HepG2 (cell line): ENCODE data around the gene SUN1. TPM values are rescaled to one million over a fixed set of nuclear protein-coding genes. Genes with fewer than 3 reads are reported as not detected.
A peak's percentile ranks its signal among the peaks of the same experiment; 100 is the strongest.

Source experiments
- ATAC-seq: fragments of 200-7000 bp; cut with Tn5 transposase; 3 replicates; pipeline ENCODE4 v1.9.1; 2020; ENCODE audit warnings: mild to moderate bottlenecking, moderate library complexity
- BruUV-seq: library from RNA; stranded (reverse); fragments of 400-500 nt; replicated peaks from 2 replicates; lab custom pipeline; 2021; lab: Mats Ljungman, UMichigan
- CTCF ChIA-PET: fragments of 300-600 bp; formaldehyde crosslinking; extraction: SDS; loops from one replicate; lab custom pipeline; 2021; ENCODE audit warnings: low total read pairs, inconsistent platforms, low intra/inter-chr PET ratio; lab: Yijun Ruan, JAX
- POLR2A ChIA-PET: fragments of 350-600 bp; sonication (Branson Sonifier 250); formaldehyde crosslinking; loops from one replicate; lab custom pipeline; 2020; ENCODE audit warnings: antibody characterized with exemption, inconsistent platforms; lab: Yijun Ruan, JAX
- DNase-seq: peaks from one replicate; pipeline ENCODE4 v3.0.0-alpha.2; 2015; ENCODE audit warnings: low spot score
- FAIRE-seq: peaks from 3 replicates; lab custom pipeline; 2011; peaks lifted over from hg19 to GRCh38; lab: Jason Lieb, UNC
- H2AFZ ChIP-seq: one replicate; pipeline ENCODE4 v1.6.1; 2011; ENCODE audit warnings: low read length, inconsistent platforms
- H3K27ac ChIP-seq: fragments of 300-600 bp; 3 replicates; pipeline ENCODE4 v1.8.0; 2011; ENCODE audit warnings: mixed run types, mild to moderate bottlenecking, mixed read lengths, low read length, inconsistent platforms; ENCODE audit not compliant: insufficient read depth; ENCODE audit errors: extremely low read length
- H3K27me3 ChIP-seq, 2 experiments: fragments of 200-600 bp in 1 of 2; 2 replicates in 1 of 2; 3 replicates in 1 of 2; pipeline versions ENCODE4 v1.6.0 to v1.8.0; 2011; ENCODE audit warnings: low read length in 2 of 2, mild to moderate bottlenecking in 2 of 2, moderate library complexity in 2 of 2, inconsistent platforms in 1 of 2; ENCODE audit not compliant: insufficient read depth in 2 of 2, control insufficient read depth in 1 of 2
- H3K36me3 ChIP-seq, 2 experiments: fragments of 200-600 bp in 1 of 2; replicated peaks in 1 of 2; 2 replicates in 1 of 2; 3 replicates in 1 of 2; pipeline versions ENCODE4 v1.5.1 to v1.8.0; 2011; ENCODE audit warnings: low read length in 2 of 2, inconsistent platforms in 1 of 2; ENCODE audit not compliant: insufficient read depth in 2 of 2, control insufficient read depth in 1 of 2
- H3K4me1 ChIP-seq: 2 replicates; pipeline ENCODE4 v1.5.1; 2012; ENCODE audit warnings: low read length, inconsistent platforms; ENCODE audit not compliant: insufficient read depth
- H3K4me2 ChIP-seq: 2 replicates; pipeline ENCODE4 v1.6.0; 2011; ENCODE audit warnings: low read depth, low read length, inconsistent platforms
- H3K4me3 ChIP-seq, 3 experiments: fragments of 200-600 bp in 1 of 3; sonication (generic), shearing (Covaris generic) in 1 of 3; replicated peaks in 1 of 3; 2 replicates each; pipeline ENCODE4 v1.5.1; 2011 to 2016; ENCODE audit warnings: low read length in 3 of 3, inconsistent platforms in 2 of 3, low read depth in 2 of 3, mild to moderate bottlenecking in 2 of 3, control low read depth in 1 of 3, mixed read lengths in 1 of 3; ENCODE audit not compliant: insufficient read depth in 1 of 3
- H3K79me2 ChIP-seq: one replicate; pipeline ENCODE4 v1.6.1; 2011; ENCODE audit warnings: low read length, inconsistent platforms; ENCODE audit not compliant: insufficient read depth
- H3K9ac ChIP-seq: 2 replicates; pipeline ENCODE4 v1.6.0; 2011; ENCODE audit warnings: mild to moderate bottlenecking, low read depth, low read length, inconsistent platforms; ENCODE audit not compliant: insufficient read depth
- H3K9me3 ChIP-seq: 2 replicates; pipeline ENCODE4 v1.5.1; 2012; ENCODE audit warnings: mild to moderate bottlenecking, low read length
- H4K20me1 ChIP-seq: 2 replicates; pipeline ENCODE4 v1.6.0; 2011; ENCODE audit warnings: inconsistent platforms, mild to moderate bottlenecking, low read length, moderate library complexity; ENCODE audit not compliant: insufficient read depth
- BHLHE40 ChIP-seq: IDR thresholded peaks from 2 replicates; pipeline ENCODE4 v1.6.1; 2011; ENCODE audit warnings: low read length, improper control_type of control experiment
- GLI4 ChIP-seq: sonication (generic); formaldehyde crosslinking; IDR thresholded peaks from 2 replicates; pipeline ENCODE4 v1.5.1; 2020; ENCODE audit warnings: missing genetic modification reagents, mild to moderate bottlenecking, moderate library complexity, borderline replicate concordance
- IKZF4 ChIP-seq: sonication (generic); formaldehyde crosslinking; IDR thresholded peaks from 2 replicates; pipeline ENCODE4 v1.5.1; 2020; ENCODE audit warnings: borderline replicate concordance, mild to moderate bottlenecking, low read depth, missing genetic modification reagents; ENCODE audit errors: not compliant biosample characterization
- MATR3 ChIP-seq: sonication (generic); formaldehyde crosslinking; IDR thresholded peaks from 2 replicates; pipeline ENCODE4 v1.4.0; 2020; ENCODE audit warnings: missing genetic modification reagents
- NR2C2 ChIP-seq: sonication (generic); formaldehyde crosslinking; IDR thresholded peaks from 2 replicates; pipeline ENCODE4 v1.4.0; 2020; ENCODE audit warnings: missing genetic modification reagents, mild to moderate bottlenecking, moderate library complexity, borderline replicate concordance
- RFX3 ChIP-seq: IDR thresholded peaks from 2 replicates; pipeline ENCODE4 v1.6.1; 2016; ENCODE audit warnings: missing biosample characterization, missing genetic modification reagents
- SKIL ChIP-seq: sonication (generic); formaldehyde crosslinking; IDR thresholded peaks from 2 replicates; pipeline ENCODE4 v1.8.0; 2022; ENCODE audit warnings: missing genetic modification reagents, mild to moderate bottlenecking, moderate library complexity, borderline replicate concordance
- SPEN ChIP-seq: sonication (generic); formaldehyde crosslinking; IDR thresholded peaks from 2 replicates; pipeline ENCODE4 v1.5.1; 2020; ENCODE audit warnings: low read depth, mild to moderate bottlenecking, missing genetic modification reagents
- ZNF501 ChIP-seq: sonication (generic); formaldehyde crosslinking; IDR thresholded peaks from 2 replicates; pipeline ENCODE4 v1.5.1; 2020; ENCODE audit warnings: mild to moderate bottlenecking, moderate library complexity, missing genetic modification reagents
- ZNF563 ChIP-seq: sonication (generic); formaldehyde crosslinking; IDR thresholded peaks from 2 replicates; pipeline ENCODE4 v1.8.0; 2022; ENCODE audit warnings: mild to moderate bottlenecking, moderate library complexity, missing genetic modification reagents
- WGBS: methylation state at CpG from one replicate; pipeline ENCODE4 v1.1.6; 2017; ENCODE audit warnings: low lambda C conversion rate; 5-methylcytosine and 5-hydroxymethylcytosine counted together
- in situ Hi-C: cut with HindIII; loops from 2 replicates; pipeline ENCODE4 v1.10.0; 2017; ENCODE audit warnings: low pct_unique_long_range_greater_than_20kb; ENCODE audit not compliant: extremely low pct_ligation_motif_present
- intact Hi-C: fragments of 100-400 bp; cut with micrococcal nuclease; formaldehyde crosslinking; loops from one replicate; pipeline ENCODE4 v1.10.0; 2022; ENCODE audit not compliant: unreplicated experiment
- polyA plus RNA-seq, 8 experiments: library from polyadenylated mRNA; depleted of rRNA in 3 of 8; stranded (reverse) in 7 of 8; unstranded in 1 of 8; fragments of >200 nt; fragmentation: Illumina TruSeq in 4 of 8; extraction: Trizol in 4 of 8; gene quantifications; 2 replicates each; pipeline versions ENCODE4 v1.2.1 to v1.2.3, GENCODE V29; 2011 to 2016; ENCODE audit warnings: low read depth in 4 of 8, missing spikeins in 1 of 8, mixed read lengths in 1 of 8; ENCODE audit not compliant: insufficient read depth in 1 of 8
- total RNA-seq, 5 experiments: library from RNA; depleted of rRNA; stranded (reverse); fragments of >200 nt; fragmentation: Illumina TruSeq; extraction: Trizol; gene quantifications; 2 replicates each; pipeline ENCODE4 v1.2.3, GENCODE V29; 2016; ENCODE audit warnings: low read depth in 1 of 5
- TF ChIP-seq, protein P1 (sequence below): sonication (generic); formaldehyde crosslinking; IDR thresholded peaks from 2 replicates; pipeline ENCODE4 v1.4.0; 2020; ENCODE audit warnings: missing genetic modification reagents

Gene SUN1
- total and polyA plus RNA-seq, 2 of the 13 experiments (the other 11 are each of a cell fraction or from before 2014, with no cell fraction given): 47.0 to 126 TPM

DNA sequence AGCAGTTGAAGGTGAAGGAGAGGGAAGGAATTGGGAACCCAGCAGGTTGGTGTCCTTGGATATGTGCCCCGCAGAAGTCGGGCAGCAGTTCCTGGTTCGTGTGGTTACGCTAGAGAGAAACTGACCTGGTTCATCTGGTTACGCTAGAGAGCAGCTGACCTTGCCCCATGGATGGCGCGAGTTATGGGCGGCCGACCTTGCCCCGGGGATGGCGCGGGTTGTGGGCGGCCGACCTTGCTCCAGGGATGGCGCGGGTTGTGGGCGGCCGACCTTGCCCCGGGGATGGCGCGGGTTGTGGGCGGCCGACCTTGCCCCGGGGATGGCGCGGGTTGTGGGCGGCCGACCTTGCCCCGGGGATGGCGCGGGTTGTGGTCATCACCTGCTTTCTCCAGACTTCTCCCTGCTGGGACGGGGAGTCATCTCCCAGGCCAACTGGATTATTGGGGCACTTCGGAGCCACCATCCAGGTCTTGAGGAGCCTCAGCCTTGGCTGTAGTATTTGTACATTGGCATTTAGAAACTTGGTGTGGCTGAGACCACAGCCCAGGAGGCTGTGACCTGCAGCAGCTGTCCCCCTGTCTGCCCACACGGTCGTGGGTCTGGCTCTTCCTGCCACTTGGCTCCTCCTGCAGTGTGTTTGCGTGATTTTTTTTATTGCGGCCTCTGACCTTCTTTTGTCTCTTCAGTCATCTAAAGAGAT is 50.2 kb downstream of the SUN1 start:
- no peak overlapping the region for H3K27ac ChIP-seq
- WGBS: 96% methylated on average over 22 of the region's 37 CpGs

More for the DNA sequence above, 50.2 kb downstream of the SUN1 start:
- no peak overlapping the region for H2AFZ ChIP-seq
- H3K9ac ChIP-seq: no peak overlapping the region
- no peaks in the 10 kb centered on the region for H3K27me3 ChIP-seq
- no TSS peak for BruUV-seq
- intact Hi-C loops (no loop called here), in situ Hi-C loops (no loop called here)
- H4K20me1 ChIP-seq: peaks cover 47% of the 10 kb centered on the region; the same call in 1 of the 2 replicates
- FAIRE-seq (no peak), ATAC-seq (no peak), DNase-seq (no peak)
- no peak overlapping the region for H3K4me2 ChIP-seq
- H3K79me2 ChIP-seq: peaks cover 95% of the 10 kb centered on the region
- POLR2A ChIA-PET: no interaction called here
- TF ChIP-seq, protein P1, sequence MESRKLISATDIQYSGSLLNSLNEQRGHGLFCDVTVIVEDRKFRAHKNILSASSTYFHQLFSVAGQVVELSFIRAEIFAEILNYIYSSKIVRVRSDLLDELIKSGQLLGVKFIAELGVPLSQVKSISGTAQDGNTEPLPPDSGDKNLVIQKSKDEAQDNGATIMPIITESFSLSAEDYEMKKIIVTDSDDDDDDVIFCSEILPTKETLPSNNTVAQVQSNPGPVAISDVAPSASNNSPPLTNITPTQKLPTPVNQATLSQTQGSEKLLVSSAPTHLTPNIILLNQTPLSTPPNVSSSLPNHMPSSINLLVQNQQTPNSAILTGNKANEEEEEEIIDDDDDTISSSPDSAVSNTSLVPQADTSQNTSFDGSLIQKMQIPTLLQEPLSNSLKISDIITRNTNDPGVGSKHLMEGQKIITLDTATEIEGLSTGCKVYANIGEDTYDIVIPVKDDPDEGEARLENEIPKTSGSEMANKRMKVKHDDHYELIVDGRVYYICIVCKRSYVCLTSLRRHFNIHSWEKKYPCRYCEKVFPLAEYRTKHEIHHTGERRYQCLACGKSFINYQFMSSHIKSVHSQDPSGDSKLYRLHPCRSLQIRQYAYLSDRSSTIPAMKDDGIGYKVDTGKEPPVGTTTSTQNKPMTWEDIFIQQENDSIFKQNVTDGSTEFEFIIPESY: peak; percentile 81
- TF ChIP-seq ZNF563 (CRISPR knock-in tag): no peak
- no peak for TF ChIP-seq RFX3 (CRISPR knock-in tag)
- no peak for TF ChIP-seq SPEN (CRISPR knock-in tag)
- no peak for TF ChIP-seq IKZF4 (CRISPR knock-in tag)
- no peak for TF ChIP-seq ZNF501
- TF ChIP-seq MATR3 (CRISPR knock-in tag): no peak
- TF ChIP-seq GLI4: no peak
- TF ChIP-seq SKIL (CRISPR knock-in tag): no peak
- TF ChIP-seq BHLHE40: no peak
- 0 out of 2 replicates have a peak, but pooled peaks have one; percentile 24 for TF ChIP-seq NR2C2 (CRISPR knock-in tag)
- peaks cover 42% of the 10 kb centered on the region for H3K4me1 ChIP-seq
- H3K4me3 ChIP-seq: no peak overlapping the region
- H3K36me3 ChIP-seq: peaks cover 19 to 29% of the 10 kb centered on the region in 2 experiments; a peak in 4 of 5 replicates
- CTCF ChIA-PET: no interaction called here
- no peaks in the 10 kb centered on the region for H3K9me3 ChIP-seq
